ENCODE results near the gene TTC28.

DNA sequence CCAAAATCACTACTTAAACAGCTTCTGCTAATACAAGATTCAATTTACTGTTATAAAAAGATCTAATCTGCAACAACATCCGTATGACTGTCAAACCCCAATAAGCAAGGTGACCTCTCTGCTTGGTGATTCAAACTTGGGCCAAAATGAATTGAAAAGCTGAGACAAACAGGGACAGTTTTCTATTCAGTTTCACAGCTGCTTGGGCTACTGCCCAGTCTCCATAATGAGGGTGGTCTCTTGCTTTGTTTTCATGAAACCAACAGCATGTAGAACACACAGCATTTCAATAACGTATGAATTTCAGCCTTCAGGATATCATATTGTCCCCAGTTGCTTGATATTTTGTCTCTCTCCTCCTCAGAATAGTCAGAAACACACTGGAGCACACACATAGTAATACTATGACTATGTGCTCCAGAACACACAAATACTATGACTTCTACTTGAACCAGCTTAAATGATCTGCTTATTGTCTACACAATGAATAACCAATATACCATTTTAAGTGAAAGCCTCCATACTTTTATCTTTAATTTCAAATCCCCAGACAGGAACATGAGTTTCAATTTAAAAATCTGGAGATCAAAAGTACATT, 285.0 kb downstream of the TTC28 start:
- TF ChIP-seq CTCF (IDR thresholded peaks at IDR 0.05; ENCODE audit: poor library complexity, severe bottlenecking) (no peak), TAF1 (IDR thresholded peaks at IDR 0.05; ENCODE audit: low read depth) (no peak), EP300 (conservative IDR thresholded peaks at IDR 0.05; ENCODE audit: poor library complexity, severe bottlenecking) (no peak), EZH2 (IDR thresholded peaks at IDR 0.05; ENCODE audit: borderline replicate concordance, insufficient read depth, low read length, poor library complexity, severe bottlenecking) (no peak), MXI1 (conservative IDR thresholded peaks at IDR 0.05; ENCODE audit: poor library complexity, severe bottlenecking) (no peak)
- TF ChIP-seq, protein P1, sequence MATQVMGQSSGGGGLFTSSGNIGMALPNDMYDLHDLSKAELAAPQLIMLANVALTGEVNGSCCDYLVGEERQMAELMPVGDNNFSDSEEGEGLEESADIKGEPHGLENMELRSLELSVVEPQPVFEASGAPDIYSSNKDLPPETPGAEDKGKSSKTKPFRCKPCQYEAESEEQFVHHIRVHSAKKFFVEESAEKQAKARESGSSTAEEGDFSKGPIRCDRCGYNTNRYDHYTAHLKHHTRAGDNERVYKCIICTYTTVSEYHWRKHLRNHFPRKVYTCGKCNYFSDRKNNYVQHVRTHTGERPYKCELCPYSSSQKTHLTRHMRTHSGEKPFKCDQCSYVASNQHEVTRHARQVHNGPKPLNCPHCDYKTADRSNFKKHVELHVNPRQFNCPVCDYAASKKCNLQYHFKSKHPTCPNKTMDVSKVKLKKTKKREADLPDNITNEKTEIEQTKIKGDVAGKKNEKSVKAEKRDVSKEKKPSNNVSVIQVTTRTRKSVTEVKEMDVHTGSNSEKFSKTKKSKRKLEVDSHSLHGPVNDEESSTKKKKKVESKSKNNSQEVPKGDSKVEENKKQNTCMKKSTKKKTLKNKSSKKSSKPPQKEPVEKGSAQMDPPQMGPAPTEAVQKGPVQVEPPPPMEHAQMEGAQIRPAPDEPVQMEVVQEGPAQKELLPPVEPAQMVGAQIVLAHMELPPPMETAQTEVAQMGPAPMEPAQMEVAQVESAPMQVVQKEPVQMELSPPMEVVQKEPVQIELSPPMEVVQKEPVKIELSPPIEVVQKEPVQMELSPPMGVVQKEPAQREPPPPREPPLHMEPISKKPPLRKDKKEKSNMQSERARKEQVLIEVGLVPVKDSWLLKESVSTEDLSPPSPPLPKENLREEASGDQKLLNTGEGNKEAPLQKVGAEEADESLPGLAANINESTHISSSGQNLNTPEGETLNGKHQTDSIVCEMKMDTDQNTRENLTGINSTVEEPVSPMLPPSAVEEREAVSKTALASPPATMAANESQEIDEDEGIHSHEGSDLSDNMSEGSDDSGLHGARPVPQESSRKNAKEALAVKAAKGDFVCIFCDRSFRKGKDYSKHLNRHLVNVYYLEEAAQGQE (IDR thresholded peaks at IDR 0.05; ENCODE audit: borderline replicate concordance): no peak

All from neural cell (in vitro differentiated cells).